GM19324 (cell line): ENCODE measurements around the gene ANKMY1.
"Not testable (repeated sequence)": the region's sequence is repeated elsewhere in the genome, so short reads cannot be mapped to it uniquely, and the experiment has no call there.

ENCODE experiments used
- ATAC-seq: cut with Tn5 transposase; IDR thresholded peaks from one replicate; pipeline ENCODE4 v1.9.1; 2021; ENCODE audit warnings: mild to moderate bottlenecking, moderate library complexity; ENCODE audit not compliant: unreplicated experiment, low FRiP score

ANKMY1 gene

DNA sequence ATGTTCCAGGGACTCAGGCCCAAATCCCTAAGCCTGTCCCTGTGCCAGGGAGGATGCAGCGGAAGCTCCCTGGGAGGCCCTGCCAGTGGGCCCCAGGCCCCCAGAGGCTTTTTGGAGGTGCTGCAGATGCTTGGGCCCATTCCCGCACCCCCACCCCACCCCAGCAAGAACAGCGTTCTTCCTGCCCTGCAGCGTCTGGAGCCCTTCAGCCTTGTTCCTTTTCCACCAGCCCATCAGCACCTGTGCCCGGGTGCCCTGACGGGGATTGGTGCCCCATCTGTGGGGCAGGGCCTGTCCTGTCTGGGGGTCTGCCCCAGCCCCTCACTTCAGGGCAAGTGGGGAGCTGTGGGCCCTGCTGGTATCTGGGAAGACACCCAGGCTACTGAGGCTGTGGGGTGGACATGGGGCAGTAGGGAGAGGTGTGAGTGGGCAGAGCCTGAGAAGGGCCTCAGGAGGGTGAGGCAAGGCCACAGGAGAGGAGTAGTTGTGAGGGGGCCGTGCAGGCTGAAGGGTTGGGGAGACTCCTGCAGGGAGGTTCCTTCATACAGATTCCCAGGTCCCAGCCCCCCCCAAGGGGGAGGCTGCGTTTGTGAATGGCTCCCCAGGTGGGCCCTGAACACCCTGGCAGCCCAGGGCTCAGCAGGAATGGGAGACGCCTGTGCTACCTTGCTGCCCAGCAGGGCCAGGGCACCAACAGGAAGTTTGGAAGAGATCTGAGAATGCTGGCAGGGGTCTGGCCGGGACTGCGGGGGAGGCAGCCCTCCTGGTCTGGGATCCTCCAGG is 12.9 kb upstream of the ANKMY1 start:
- no peak for ATAC-seq

DNA sequence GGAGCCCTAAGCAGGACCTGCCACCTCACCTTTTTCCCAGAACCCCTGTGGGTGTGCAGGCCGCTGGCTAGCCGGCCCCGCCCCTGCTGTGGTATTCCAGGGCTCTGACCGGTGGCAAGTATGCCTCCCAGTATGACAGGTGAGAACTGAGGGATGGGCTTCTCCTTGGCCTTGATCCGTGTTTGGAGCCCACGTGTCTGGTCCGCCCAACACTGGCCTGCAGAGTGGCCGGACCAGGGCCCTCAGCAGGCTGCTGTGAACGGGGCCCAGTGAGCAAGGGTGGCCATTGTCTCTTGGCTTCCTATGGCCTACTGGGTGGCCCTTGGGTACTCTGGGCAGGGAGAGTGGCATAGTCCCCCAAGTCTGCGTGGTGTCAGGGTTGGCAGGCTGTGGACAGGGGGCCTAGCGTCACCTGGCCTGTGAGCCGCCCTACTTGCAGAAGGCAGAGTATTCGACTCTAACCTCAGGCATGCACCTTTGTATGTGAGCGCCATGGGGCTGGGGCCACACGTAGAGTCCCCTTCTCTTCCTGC is 12.3 kb upstream of the ANKMY1 start:
- no peak for ATAC-seq

DNA sequence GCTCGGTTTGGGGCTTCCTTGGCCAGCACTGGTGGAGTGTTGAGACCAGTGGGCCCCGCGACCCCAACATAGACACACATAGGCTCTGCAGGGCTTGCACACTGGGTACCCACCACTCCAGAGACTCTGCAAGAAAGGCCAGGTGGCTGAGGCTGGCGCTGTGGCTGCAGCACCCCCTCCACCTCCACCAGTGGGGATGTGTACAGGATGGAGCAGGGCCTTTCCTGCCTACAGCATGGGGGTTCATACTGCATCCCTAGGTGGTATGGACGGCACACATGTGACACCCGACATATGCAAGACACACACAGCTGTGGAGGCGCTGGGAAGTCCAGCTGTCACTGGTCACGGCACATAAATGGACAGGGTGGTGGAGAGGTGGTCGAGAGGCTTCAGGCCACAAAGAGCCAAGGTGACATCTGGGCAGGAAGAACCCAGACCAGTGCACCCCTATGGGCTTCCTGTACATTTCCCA is 11.8 kb upstream of the ANKMY1 start:
- no peak for ATAC-seq

- peak; percentile 30 for ATAC-seq
These were observed 11.1 kb upstream of the ANKMY1 start for GRCh38 chr2:240568678-240569522.

GRCh38 chr2:240567872-240568677 is 10.3 kb upstream of the ANKMY1 start, which contains the start of gene RNPEPL1:
RNPEPL1 (plus strand) TSS chr2:240568484; CDS start chr2:240568587, 103 bp downstream.
- peak; percentile 35 for ATAC-seq

- no peak for ATAC-seq
These were observed 9.5 kb upstream of the ANKMY1 start for GRCh38 chr2:240567137-240567871.

DNA sequence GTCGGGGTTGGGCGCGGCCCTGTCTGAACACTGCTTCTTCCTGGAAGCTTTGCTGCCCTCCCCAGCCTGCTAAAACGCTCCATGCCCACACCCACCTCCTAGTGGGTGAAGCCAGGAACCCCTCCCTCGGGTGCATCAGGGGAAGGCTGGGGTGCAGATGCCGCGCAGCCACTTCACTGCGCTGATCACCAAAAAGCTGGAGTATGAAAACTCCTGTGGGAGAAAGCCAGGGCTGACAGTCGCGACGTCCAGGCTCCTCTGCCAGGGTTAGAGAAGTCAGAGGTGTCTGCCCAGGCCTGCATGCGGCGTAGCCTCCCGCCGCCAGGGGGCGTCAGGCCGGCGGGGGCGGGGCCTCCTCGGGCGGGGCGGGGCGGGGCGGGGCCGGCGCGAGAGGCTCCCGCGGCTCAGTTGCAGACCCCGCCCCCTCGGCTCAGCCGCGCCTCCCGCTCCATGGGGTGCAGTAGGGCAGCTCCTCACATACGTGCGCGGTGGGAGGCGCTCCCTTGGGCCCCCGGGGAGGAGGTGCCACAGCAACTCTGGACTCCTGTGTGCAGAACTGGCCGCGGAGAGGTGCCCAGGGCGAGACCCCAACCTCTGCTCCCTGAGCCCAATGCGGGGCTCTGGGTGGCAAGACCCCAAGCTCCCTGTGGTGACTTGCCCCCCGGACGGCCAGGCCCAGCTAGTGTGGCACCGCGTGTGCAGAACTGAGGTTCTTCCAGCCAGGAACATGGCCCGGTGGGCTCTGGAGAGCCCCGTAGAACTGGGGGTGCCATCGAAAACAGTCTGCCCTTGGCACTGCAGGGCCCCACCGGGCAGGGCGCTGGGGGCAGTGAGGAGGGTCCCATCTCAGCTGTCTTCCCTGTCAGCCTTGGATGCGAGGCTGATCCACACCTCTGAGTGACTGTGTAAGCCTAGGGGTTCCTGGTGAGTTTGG is 8.7 kb upstream of the ANKMY1 start:
- peak; percentile 38 for ATAC-seq

GRCh38 chr2:240565333-240566202 is 7.8 kb upstream of the ANKMY1 start:
- peak; percentile 32 for ATAC-seq

DNA sequence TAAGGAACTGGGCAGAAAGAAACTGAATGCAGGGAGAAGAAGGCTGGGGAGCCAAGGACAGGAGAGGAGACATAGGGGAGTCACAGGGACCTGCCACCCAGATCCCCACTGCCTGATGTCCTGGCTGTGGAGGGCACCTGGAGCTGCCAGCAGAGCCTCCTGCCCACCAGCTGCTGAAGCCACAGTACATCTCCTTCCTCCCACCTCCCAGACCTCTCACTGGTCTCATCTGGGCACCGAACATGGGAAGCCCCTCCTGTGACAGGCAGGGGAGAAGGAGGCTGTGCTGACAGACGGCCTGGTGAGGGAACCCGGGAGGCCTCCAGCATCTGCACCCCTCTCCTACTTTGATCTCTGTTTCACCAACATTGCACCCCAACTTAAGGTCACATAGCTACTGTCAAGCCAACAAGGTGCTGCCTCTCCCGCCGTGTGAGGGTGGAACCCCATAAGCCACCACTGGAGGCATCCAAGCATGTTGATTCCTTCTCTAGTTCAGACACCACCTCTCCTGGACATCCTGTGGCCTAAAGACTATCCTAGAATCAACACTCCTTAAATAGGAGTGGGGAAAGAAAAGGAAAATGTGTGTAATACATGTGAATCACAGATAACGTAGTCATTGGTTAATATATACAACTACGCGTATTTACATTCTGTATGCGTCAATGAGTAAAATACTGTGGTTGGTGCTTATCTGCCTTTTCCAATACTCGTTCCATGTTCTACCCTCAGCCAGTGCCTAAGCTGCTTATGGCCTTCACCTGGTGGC is 7.0 kb upstream of the ANKMY1 start:
- ATAC-seq, result no peak

DNA sequence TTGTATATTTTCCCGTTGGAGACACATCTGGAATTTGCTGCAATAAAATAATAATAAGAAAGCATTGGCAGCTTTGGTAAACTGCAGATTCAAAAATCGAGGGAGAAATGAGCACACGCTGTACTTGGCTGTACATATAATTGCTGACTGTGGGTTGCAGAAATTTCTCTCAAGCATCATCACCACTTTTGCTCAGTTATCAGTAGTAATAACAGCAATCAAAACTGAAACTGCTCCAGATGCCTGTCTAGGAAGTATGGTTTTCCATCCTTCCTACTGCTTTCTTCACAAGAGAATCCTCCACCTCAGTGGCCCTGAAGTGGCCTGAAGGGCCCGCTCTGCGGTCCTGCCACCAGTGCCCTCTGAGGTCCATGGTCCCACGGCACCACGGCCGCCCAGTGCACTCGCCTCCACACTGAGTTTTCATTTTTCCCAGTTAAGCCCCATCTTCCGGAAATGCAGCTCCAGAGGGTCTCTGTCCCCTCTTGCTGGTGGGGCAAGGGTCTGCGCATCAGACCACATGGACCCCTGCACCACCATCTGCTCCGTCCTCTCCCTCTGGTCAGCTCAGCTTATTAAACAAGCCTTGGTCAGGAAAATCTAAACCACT is 6.3 kb upstream of the ANKMY1 start:
- no peak for ATAC-seq

DNA sequence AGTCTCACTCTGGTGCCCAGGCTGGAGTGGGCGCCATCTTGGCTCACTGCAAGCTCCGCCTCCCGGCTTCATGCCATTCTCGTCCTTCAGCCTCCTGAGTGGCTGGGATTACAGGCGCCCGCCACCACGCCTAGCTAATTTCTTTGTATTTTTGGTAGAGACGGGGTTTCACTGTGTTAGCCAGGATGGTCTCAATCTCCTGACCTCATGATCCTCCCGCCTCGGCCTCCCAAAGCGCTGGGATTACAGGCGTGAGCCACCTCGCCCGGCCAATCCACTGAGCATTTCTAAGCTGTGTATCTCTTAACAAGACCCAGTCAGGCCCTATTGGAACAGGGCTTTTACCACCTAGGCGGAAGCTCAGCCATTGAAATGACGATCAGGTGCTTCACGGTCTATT is 5.4 kb upstream of the ANKMY1 start:
- ATAC-seq, result not testable (repeated sequence)

DNA sequence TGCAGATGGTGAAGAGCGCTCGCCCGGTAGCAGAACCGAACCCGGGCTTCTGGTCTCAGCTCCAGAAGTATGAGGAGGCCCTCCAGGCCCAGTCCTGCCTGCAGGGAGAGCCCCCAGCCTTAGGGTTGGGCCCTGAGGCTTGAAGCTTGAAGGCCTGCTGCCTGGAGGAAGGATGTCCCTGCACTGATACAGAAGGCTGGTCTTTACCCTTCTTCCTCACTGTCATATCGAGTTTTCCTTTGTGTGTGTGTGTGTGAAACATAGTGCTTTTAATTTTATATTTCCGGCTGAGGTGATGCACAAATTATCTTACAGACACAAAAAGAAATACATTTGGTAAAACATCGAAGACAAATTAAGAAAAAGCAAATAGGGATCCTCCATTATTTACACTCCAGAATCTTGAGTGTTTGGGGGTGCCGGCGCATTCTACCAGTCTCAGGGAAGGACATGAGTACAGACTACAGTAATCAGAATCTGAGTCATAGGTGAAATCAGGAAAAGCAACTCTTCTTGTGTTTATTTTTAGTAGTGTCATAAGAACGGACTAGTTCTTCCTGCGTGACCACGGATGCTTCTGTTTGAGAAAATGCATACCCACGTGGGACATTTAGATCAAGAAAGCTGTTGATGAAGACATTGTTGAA is 3.7 kb upstream of the ANKMY1 start:
- ATAC-seq, result no peak

DNA sequence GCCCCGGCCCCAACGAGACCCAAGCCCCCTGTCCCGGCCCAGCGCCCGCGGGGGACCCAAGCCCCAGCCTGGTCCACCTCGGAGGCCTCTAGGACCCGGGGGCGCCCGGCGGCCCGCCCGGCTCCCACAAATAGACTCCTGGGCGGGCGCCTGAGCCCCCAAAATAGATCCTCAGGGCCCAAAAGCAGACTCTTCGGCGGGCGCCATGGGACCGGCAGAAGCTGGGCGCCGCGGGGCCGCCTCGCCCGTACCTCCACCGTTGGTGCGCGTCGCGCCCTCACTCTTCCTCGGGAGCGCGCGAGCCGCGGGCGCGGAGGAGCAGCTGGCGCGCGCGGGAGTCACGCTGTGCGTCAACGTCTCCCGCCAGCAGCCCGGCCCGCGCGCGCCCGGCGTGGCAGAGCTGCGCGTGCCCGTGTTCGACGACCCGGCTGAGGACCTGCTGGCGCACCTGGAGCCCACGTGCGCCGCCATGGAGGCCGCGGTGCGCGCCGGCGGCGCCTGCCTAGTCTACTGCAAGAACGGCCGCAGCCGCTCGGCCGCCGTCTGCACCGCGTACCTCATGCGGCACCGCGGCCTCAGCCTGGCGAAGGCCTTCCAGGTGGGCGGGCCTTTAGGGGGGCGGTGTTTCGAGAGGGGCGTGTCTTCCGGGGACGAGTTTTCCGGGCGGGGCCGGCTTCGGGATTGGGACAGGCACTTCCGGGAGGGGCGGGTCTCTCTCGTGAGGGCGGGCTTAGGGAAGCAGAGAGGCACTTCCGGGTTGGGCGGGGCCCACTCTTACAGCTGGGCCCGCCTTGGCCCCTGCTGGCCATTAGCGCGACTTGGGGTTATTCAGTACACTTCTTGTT is 2.9 kb upstream of the ANKMY1 start:
- ATAC-seq, result peak; percentile 67

GRCh38 chr2:240560084-240560479 is 2.3 kb upstream of the ANKMY1 start, which contains the start of gene DUSP28:
DUSP28 (plus strand) TSS chr2:240560357; CDS start chr2:240560685, 328 bp downstream.
- peak; percentile 60 for ATAC-seq

DNA sequence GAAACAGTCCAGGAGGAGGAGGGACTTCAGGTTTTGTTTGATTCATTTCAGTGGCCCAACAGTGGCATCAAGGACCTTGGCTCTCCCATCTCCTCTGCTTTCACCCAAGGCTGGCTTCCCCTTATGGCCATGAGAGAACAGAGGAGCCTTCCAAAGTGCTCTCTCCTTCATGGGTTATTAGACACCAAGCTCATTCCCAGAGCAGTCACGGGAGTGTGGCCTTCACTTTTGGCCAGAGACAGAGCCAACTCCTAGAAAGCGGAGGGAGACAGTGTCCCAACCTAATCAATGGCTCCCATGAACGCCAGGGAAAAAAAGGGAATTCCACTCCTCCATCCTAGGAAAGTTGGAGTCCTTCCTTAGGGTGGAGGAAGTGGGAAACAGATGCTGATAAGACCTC is 1.5 kb upstream of the ANKMY1 start:
- no peak for ATAC-seq
